Stomach smooth muscle (tissue), 2 donors: ENCODE data around the gene OR52A1.

Source experiments
- H3K27ac ChIP-seq: one replicate; pipeline ENCODE4 v1.7.0; 2013; ENCODE audit warnings: mild to moderate bottlenecking, low read length, inconsistent platforms
- H3K27me3 ChIP-seq, 2 donors: one replicate each; pipeline ENCODE4 v1.7.0; 2013; ENCODE audit warnings: low read length in 2 of 2; ENCODE audit not compliant: insufficient read depth in 2 of 2, control insufficient read depth in 1 of 2
- H3K36me3 ChIP-seq, 2 donors: one replicate each; pipeline ENCODE4 v1.7.0; 2013; ENCODE audit warnings: low read length in 2 of 2; ENCODE audit not compliant: control insufficient read depth in 2 of 2, insufficient read depth in 2 of 2
- H3K4me1 ChIP-seq: one replicate; pipeline ENCODE4 v1.7.0; 2013; ENCODE audit warnings: low read length; ENCODE audit not compliant: control insufficient read depth, insufficient read depth
- H3K4me3 ChIP-seq, 2 donors: one replicate each; pipeline ENCODE4 v1.7.0; 2013; ENCODE audit warnings: low read length in 2 of 2
- H3K9ac ChIP-seq, 2 donors: one replicate each; pipeline ENCODE4 v1.7.0; 2013; ENCODE audit warnings: low read length in 2 of 2, mild to moderate bottlenecking in 1 of 2
- H3K9me3 ChIP-seq, 2 donors: one replicate each; pipeline ENCODE4 v1.7.0; 2013; ENCODE audit warnings: low read length in 2 of 2; ENCODE audit not compliant: control insufficient read depth in 2 of 2
- donor health status: healthy.
- donor health status: Pancreatic carcinoma.

The OR52A1 gene

GRCh38 chr11:5136261-5136660, 18.3 kb downstream of the OR52A1 start:
- no peaks in the 10 kb centered on the region for H3K4me1 ChIP-seq
- no peak overlapping the region for H3K9ac ChIP-seq
- no peak overlapping the region for H3K27ac ChIP-seq
- no peaks in the 10 kb centered on the region for H3K27me3 ChIP-seq
- no peak overlapping the region for H3K4me3 ChIP-seq
- no peaks in the 10 kb centered on the region for H3K9me3 ChIP-seq
- H3K36me3 ChIP-seq = no peaks in the 10 kb centered on the region

GRCh38 chr11:5131584-5132335, 22.8 kb downstream of the OR52A1 start:
- H3K4me1 ChIP-seq = no peaks in the 10 kb centered on the region
- H3K9me3 ChIP-seq = no peaks in the 10 kb centered on the region
- no peaks in the 10 kb centered on the region for H3K36me3 ChIP-seq
- no peak overlapping the region for H3K4me3 ChIP-seq
- no peaks in the 10 kb centered on the region for H3K27me3 ChIP-seq
- no peak overlapping the region for H3K27ac ChIP-seq
- no peak overlapping the region for H3K9ac ChIP-seq

GRCh38 chr11:5129457-5129877, 25.1 kb downstream of the OR52A1 start:
- Histone ChIP-seq H3K27ac (no peak overlapping the region), H3K27me3 (no peaks in the 10 kb centered on the region), H3K9me3 (no peaks in the 10 kb centered on the region), H3K4me1 (no peaks in the 10 kb centered on the region), H3K36me3 (no peaks in the 10 kb centered on the region), H3K9ac (no peak overlapping the region), H3K4me3 (no peak overlapping the region)

- Histone ChIP-seq H3K4me1 (no peaks in the 10 kb centered on the region), H3K27me3 (no peaks in the 10 kb centered on the region), H3K4me3 (no peak overlapping the region), H3K27ac (no peak overlapping the region), H3K9ac (no peak overlapping the region), H3K9me3 (no peaks in the 10 kb centered on the region), H3K36me3 (no peaks in the 10 kb centered on the region)
Observed at GRCh38 chr11:5124891-5125620, 29.5 kb downstream of the OR52A1 start.

- Histone ChIP-seq H3K9me3 (no peaks in the 10 kb centered on the region), H3K9ac (no peak overlapping the region)
Observed at GRCh38 chr11:5123802-5124521, 30.6 kb downstream of the OR52A1 start.

GRCh38 chr11:5118893-5119292, 35.7 kb downstream of the OR52A1 start:
- Histone ChIP-seq H3K27ac (no peak overlapping the region), H3K9me3 (no peaks in the 10 kb centered on the region)

More at GRCh38 chr11:5123802-5124521, 30.6 kb downstream of the OR52A1 start:
- Histone ChIP-seq H3K4me3 (no peak overlapping the region), H3K4me1 (no peaks in the 10 kb centered on the region), H3K27ac (no peak overlapping the region), H3K27me3 (no peaks in the 10 kb centered on the region), H3K36me3 (no peaks in the 10 kb centered on the region)

GRCh38 chr11:5117588-5117987, 37.0 kb downstream of the OR52A1 start:
- Histone ChIP-seq H3K36me3 (no peaks in the 10 kb centered on the region), H3K27ac (no peak overlapping the region), H3K9ac (no peak overlapping the region), H3K4me3 (no peak overlapping the region), H3K27me3 (no peaks in the 10 kb centered on the region), H3K4me1 (no peaks in the 10 kb centered on the region), H3K9me3 (no peaks in the 10 kb centered on the region)

More at GRCh38 chr11:5118893-5119292, 35.7 kb downstream of the OR52A1 start:
- Histone ChIP-seq H3K9ac (no peak overlapping the region), H3K27me3 (no peaks in the 10 kb centered on the region), H3K4me3 (no peak overlapping the region), H3K4me1 (no peaks in the 10 kb centered on the region), H3K36me3 (no peaks in the 10 kb centered on the region)

GRCh38 chr11:5115339-5115738, 39.2 kb downstream of the OR52A1 start:
- Histone ChIP-seq H3K9ac (no peak overlapping the region), H3K27ac (no peak overlapping the region), H3K4me1 (no peaks in the 10 kb centered on the region)

GRCh38 chr11:5107285-5107684, 47.3 kb downstream of the OR52A1 start:
- no peak overlapping the region for H3K9ac ChIP-seq
- H3K36me3 ChIP-seq = no peaks in the 10 kb centered on the region
- peaks cover 0 to 2% of the 10 kb centered on the region in 2 donors for H3K9me3 ChIP-seq
- peaks cover 2 to 4% of the 10 kb centered on the region in 2 donors for H3K27me3 ChIP-seq
- H3K4me1 ChIP-seq = no peaks in the 10 kb centered on the region
- H3K4me3 ChIP-seq = no peak overlapping the region
- H3K27ac ChIP-seq = no peak overlapping the region

More at GRCh38 chr11:5115339-5115738, 39.2 kb downstream of the OR52A1 start:
- Histone ChIP-seq H3K36me3 (no peaks in the 10 kb centered on the region), H3K9me3 (no peaks in the 10 kb centered on the region), H3K4me3 (no peak overlapping the region), H3K27me3 (no peaks in the 10 kb centered on the region)

GRCh38 chr11:5103066-5103465, 51.5 kb downstream of the OR52A1 start:
- H3K27me3 ChIP-seq = peaks cover 2 to 4% of the 10 kb centered on the region in 2 donors
- no peak overlapping the region for H3K27ac ChIP-seq
- H3K36me3 ChIP-seq = no peaks in the 10 kb centered on the region
- no peaks in the 10 kb centered on the region for H3K4me1 ChIP-seq
- peaks cover 0 to 2% of the 10 kb centered on the region in 2 donors for H3K9me3 ChIP-seq
- H3K4me3 ChIP-seq = no peak overlapping the region
- H3K9ac ChIP-seq = no peak overlapping the region
